Caco-2 (cell line): ENCODE measurements around the gene MCEMP1. TPM values are rescaled to one million over a fixed set of nuclear protein-coding genes. Genes with fewer than 3 reads are reported as not detected.

Source experiments
- BruUV-seq: library from RNA; stranded (reverse); fragments of 400-500 nt; replicated peaks from 2 replicates; lab custom pipeline; 2021; lab: Mats Ljungman, UMichigan
- CTCF ChIA-PET: fragments of 300-600 bp; sonication (Branson Sonifier 250); formaldehyde crosslinking; loops from one replicate; lab custom pipeline; 2022; ENCODE audit warnings: antibody characterized with exemption; lab: Charles Lee
- POLR2A ChIA-PET: fragments of 300-600 bp; sonication (Branson Sonifier 250); formaldehyde crosslinking; loops from one replicate; lab custom pipeline; 2022; ENCODE audit warnings: antibody characterized with exemption; lab: Charles Lee
- DNase-seq, 2 experiments: peaks; one replicate each; pipeline versions ENCODE4 v3.0.0 to v3.0.0-alpha.2; 2020 to 2022
- H3K27me3 ChIP-seq: replicated peaks from 2 replicates; pipeline ENCODE4 v1.6.0; 2011; ENCODE audit warnings: low read length; ENCODE audit not compliant: control insufficient read depth, insufficient read depth
- H3K36me3 ChIP-seq: 2 replicates; pipeline ENCODE4 v1.5.1; 2011; ENCODE audit warnings: low read length; ENCODE audit not compliant: control insufficient read depth, insufficient read depth
- H3K4me1 ChIP-seq: fragments of 250-450 bp; sonication (Bioruptor Pico); 2 replicates; pipeline ENCODE4 v1.5.1; 2020; ENCODE audit warnings: mild to moderate bottlenecking
- H3K4me3 ChIP-seq: 2 replicates; pipeline ENCODE4 v1.5.1; 2011; ENCODE audit warnings: low read depth, mild to moderate bottlenecking, control low read depth, low read length
- H3K9me3 ChIP-seq: fragments of 250-450 bp; sonication (Bioruptor Pico); 2 replicates; pipeline ENCODE4 v1.5.1; 2020; ENCODE audit warnings: mild to moderate bottlenecking, moderate library complexity
- H3K27ac Mint-ChIP-seq: one replicate; pipeline ENCODE4 v1.8.0; 2022; ENCODE audit warnings: mixed read lengths; ENCODE audit not compliant: unreplicated experiment
- H3K27me3 Mint-ChIP-seq: one replicate; pipeline ENCODE4 v1.8.0; 2022; ENCODE audit warnings: mixed read lengths; ENCODE audit not compliant: insufficient read depth, unreplicated experiment
- H3K36me3 Mint-ChIP-seq: one replicate; pipeline ENCODE4 v1.8.0; 2022; ENCODE audit warnings: mild to moderate bottlenecking, mixed read lengths; ENCODE audit not compliant: insufficient read depth, unreplicated experiment
- H3K4me1 Mint-ChIP-seq: one replicate; pipeline ENCODE4 v1.8.0; 2022; ENCODE audit warnings: low read depth, mixed read lengths; ENCODE audit not compliant: unreplicated experiment
- H3K4me3 Mint-ChIP-seq: one replicate; pipeline ENCODE4 v1.8.0; 2022; ENCODE audit warnings: mild to moderate bottlenecking, moderate library complexity, mixed read lengths; ENCODE audit not compliant: unreplicated experiment
- H3K9me3 Mint-ChIP-seq: one replicate; pipeline ENCODE4 v1.8.0; 2022; ENCODE audit warnings: mixed read lengths; ENCODE audit not compliant: unreplicated experiment
- CTCF ChIP-seq, 2 experiments: fragments of 200-600 bp in 1 of 2; IDR thresholded peaks; 1 replicate in 1 of 2; 2 replicates in 1 of 2; pipeline versions ENCODE4 v1.5.1 to v1.8.0; 2011 to 2022; ENCODE audit warnings: antibody characterized with exemption in 1 of 2, control low read depth in 1 of 2, inconsistent platforms in 1 of 2, low read depth in 1 of 2, low read length in 1 of 2, mild to moderate bottlenecking in 1 of 2, moderate library complexity in 1 of 2; ENCODE audit not compliant: insufficient read depth in 1 of 2, severe bottlenecking in 1 of 2, unreplicated experiment in 1 of 2
- intact Hi-C: fragments of 100-400 bp; cut with micrococcal nuclease; formaldehyde crosslinking; loops from one replicate; pipeline ENCODE4 v1.10.0; 2022; ENCODE audit not compliant: unreplicated experiment
- total RNA-seq: library from RNA; stranded (reverse); gene quantifications from 2 replicates; pipeline ENCODE4 v1.2.3, GENCODE V29; 2022

The MCEMP1 gene
- total RNA-seq, 1 experiment from 2014 or later: not detected

GRCh38 chr19:7694499-7694898, 17.6 kb downstream of the MCEMP1 start:
- ChIA-PET POLR2A (no interaction called here), CTCF (no interaction called here)
- Histone ChIP-seq H3K27me3 (no peaks in the 10 kb centered on the region), H3K4me3 (no peak overlapping the region), H3K36me3 (no peaks in the 10 kb centered on the region), H3K9me3 (no peaks in the 10 kb centered on the region), H3K4me1 (no peaks in the 10 kb centered on the region)
- Mint-ChIP-seq H3K27ac (no peak overlapping the region), H3K36me3 (no peaks in the 10 kb centered on the region), H3K4me1 (no peaks in the 10 kb centered on the region), H3K9me3 (no peaks in the 10 kb centered on the region), H3K4me3 (no peak overlapping the region), H3K27me3 (no peaks in the 10 kb centered on the region)
- intact Hi-C loops: no loop called here
- no peak for DNase-seq
- TF ChIP-seq CTCF (IDR thresholded peaks at IDR 0.05; ENCODE audit: insufficient read depth in 1 of 2, low read depth in 1 of 2, low read length in 1 of 2, severe bottlenecking in 1 of 2, unreplicated experiment in 1 of 2): no peak
- no TSS peak for BruUV-seq

- no TSS peak for BruUV-seq
- CTCF ChIA-PET: interaction anchor here (0.6 to 1.5 kb wide), 3 partner anchors 17 to 129 kb away, joined by 3 to 5 read pairs (median 3); partner anchors contain the start of gene TRAPPC5
- Mint-ChIP-seq H3K9me3 (no peaks in the 10 kb centered on the region), H3K27ac (no peak overlapping the region), H3K4me3 (no peak overlapping the region), H3K36me3 (no peaks in the 10 kb centered on the region), H3K4me1 (no peaks in the 10 kb centered on the region), H3K27me3 (no peaks in the 10 kb centered on the region)
- no peak for DNase-seq
- H3K4me3 ChIP-seq: no peak overlapping the region
- no peak for TF ChIP-seq CTCF (IDR thresholded peaks at IDR 0.05; ENCODE audit: insufficient read depth in 1 of 2, low read depth in 1 of 2, low read length in 1 of 2, severe bottlenecking in 1 of 2, unreplicated experiment in 1 of 2)
- H3K4me1 ChIP-seq: no peaks in the 10 kb centered on the region
- no peaks in the 10 kb centered on the region for H3K36me3 ChIP-seq
- no peaks in the 10 kb centered on the region for H3K9me3 ChIP-seq
- intact Hi-C loops: no loop called here
- H3K27me3 ChIP-seq: no peaks in the 10 kb centered on the region
- POLR2A ChIA-PET: no interaction called here
Measured at GRCh38 chr19:7697721-7698287, 20.9 kb downstream of the MCEMP1 start.

GRCh38 chr19:7698583-7698982, 21.7 kb downstream of the MCEMP1 start:
- H3K4me1 ChIP-seq: no peaks in the 10 kb centered on the region
- Mint-ChIP-seq H3K4me1 (no peaks in the 10 kb centered on the region), H3K27me3 (no peaks in the 10 kb centered on the region), H3K27ac (no peak overlapping the region), H3K9me3 (no peaks in the 10 kb centered on the region), H3K36me3 (no peaks in the 10 kb centered on the region), H3K4me3 (no peak overlapping the region)
- H3K4me3 ChIP-seq: no peak overlapping the region
- no peak for DNase-seq
- intact Hi-C loops: no loop called here
- TF ChIP-seq CTCF (IDR thresholded peaks at IDR 0.05; ENCODE audit: insufficient read depth in 1 of 2, low read depth in 1 of 2, low read length in 1 of 2, severe bottlenecking in 1 of 2, unreplicated experiment in 1 of 2): no peak
- H3K9me3 ChIP-seq: no peaks in the 10 kb centered on the region
- ChIA-PET POLR2A (no interaction called here), CTCF (interaction anchor here (0.8 to 1.4 kb wide), 3 partner anchors 18 to 130 kb away, joined by 3 to 6 read pairs (median 4); partner anchors contain the start of gene TRAPPC5)
- no TSS peak for BruUV-seq
- no peaks in the 10 kb centered on the region for H3K36me3 ChIP-seq
- no peaks in the 10 kb centered on the region for H3K27me3 ChIP-seq
